Left lung (tissue), 10 donors: Measurements from ENCODE around the gene TNS3. TPM values are rescaled to one million over a fixed set of nuclear protein-coding genes. Genes with fewer than 3 reads are reported as not detected.

ENCODE experiments used
- ATAC-seq: fragments of 200-7000 bp; cut with Tn5 transposase; one replicate; pipeline ENCODE4 v1.9.1; 2020; ENCODE audit warnings: moderate library complexity
- DNase-seq, 4 donors: peaks; one replicate each; pipeline ENCODE4 v3.0.0-alpha.2; 2013 to 2020
- H3K27ac ChIP-seq, 2 donors: fragments of 200-600 bp; sonication (generic) in 1 of 2; one replicate each; pipeline versions ENCODE4 v1.5.0 to v1.8.0; 2020 to 2021
- H3K27me3 ChIP-seq, 2 donors: fragments of 200-600 bp; sonication (generic) in 1 of 2; one replicate each; pipeline versions ENCODE4 v1.5.0 to v1.8.0; 2020 to 2021
- H3K36me3 ChIP-seq, 2 donors: fragments of 200-600 bp; sonication (generic) in 1 of 2; one replicate each; pipeline versions ENCODE4 v1.5.0 to v1.8.0; 2020 to 2021
- H3K4me1 ChIP-seq, 2 donors: fragments of 200-600 bp; one replicate each; pipeline ENCODE4 v1.8.0; 2021
- H3K4me3 ChIP-seq, 2 donors: fragments of 200-600 bp; sonication (generic) in 1 of 2; one replicate each; pipeline versions ENCODE4 v1.5.0 to v1.8.0; 2020 to 2021; ENCODE audit warnings: mild to moderate bottlenecking in 1 of 2
- H3K9me3 ChIP-seq, 2 donors: fragments of 200-600 bp; sonication (generic) in 1 of 2; one replicate each; pipeline versions ENCODE4 v1.5.0 to v1.8.0; 2020 to 2021
- CTCF ChIP-seq, 2 donors: fragments of 200-600 bp; sonication (generic) in 1 of 2; IDR thresholded peaks; one replicate each; pipeline versions ENCODE4 v1.5.0 to v1.8.0; 2021; ENCODE audit warnings: antibody characterized with exemption in 2 of 2
- intact Hi-C, 2 donors: fragments of 100-400 bp; cut with DNase I; formaldehyde crosslinking; loops; one replicate each; pipeline versions ENCODE4 v1.11.2 to v1.14.2; 2022
- polyA plus RNA-seq, 6 donors: library from polyadenylated mRNA; unstranded; fragments of 120-200 nt; gene quantifications; one replicate each; pipeline ENCODE4 v1.2.1, GENCODE V29; 2013; ENCODE audit not compliant: insufficient read length in 6 of 6
- total RNA-seq, 2 donors: library from RNA; stranded (reverse); fragmentation: NEBNext Ultra II Directional; extraction: Animal tissue kit (Norgen Biotek cat#: 25700); gene quantifications; one replicate each; pipeline ENCODE4 v1.2.1, GENCODE V29; 2021
- donor health status: DM: no; HTN: yes; CAD: no.
- donor health status: DM: no; HTN: no; CAD: no.

TNS3 gene
- total and polyA plus RNA-seq, 8 donors: 86.3 to 151 (median 97.8) TPM

DNA sequence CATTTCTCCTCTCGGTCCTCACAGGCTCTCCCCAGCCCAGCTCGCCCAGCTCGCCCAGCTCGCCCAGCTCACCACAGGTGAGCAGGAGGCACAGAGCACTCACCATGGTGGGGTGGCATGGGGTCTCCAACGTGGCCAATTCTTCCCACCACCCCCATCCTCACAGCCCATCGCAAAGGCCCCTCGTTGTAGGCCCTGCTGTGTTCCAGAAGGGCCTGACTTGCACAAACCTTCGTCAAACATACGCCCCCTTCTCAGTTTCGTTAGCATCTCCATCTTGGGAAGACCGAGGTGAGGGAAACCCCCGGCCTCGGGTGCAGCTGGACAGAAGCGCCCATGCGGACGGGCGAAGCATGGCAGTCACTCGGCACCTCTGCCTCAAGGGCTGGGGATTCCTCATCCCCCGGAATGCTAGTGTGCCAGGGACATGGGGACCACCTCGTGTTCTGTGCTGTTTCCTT lies 304.6 kb downstream of the TNS3 start:
- DNase-seq: no peak
- TF ChIP-seq CTCF (IDR thresholded peaks at IDR 0.05): no peak
- H3K27me3 ChIP-seq: no peaks in the 10 kb centered on the region
- no peaks in the 10 kb centered on the region for H3K4me1 ChIP-seq
- no peak overlapping the region for H3K27ac ChIP-seq
- no peak for ATAC-seq
- H3K9me3 ChIP-seq: no peaks in the 10 kb centered on the region
- H3K4me3 ChIP-seq: no peak overlapping the region
- intact Hi-C loops: no loop called here
- peaks cover 0 to 75% of the 10 kb centered on the region in 2 donors for H3K36me3 ChIP-seq

DNA sequence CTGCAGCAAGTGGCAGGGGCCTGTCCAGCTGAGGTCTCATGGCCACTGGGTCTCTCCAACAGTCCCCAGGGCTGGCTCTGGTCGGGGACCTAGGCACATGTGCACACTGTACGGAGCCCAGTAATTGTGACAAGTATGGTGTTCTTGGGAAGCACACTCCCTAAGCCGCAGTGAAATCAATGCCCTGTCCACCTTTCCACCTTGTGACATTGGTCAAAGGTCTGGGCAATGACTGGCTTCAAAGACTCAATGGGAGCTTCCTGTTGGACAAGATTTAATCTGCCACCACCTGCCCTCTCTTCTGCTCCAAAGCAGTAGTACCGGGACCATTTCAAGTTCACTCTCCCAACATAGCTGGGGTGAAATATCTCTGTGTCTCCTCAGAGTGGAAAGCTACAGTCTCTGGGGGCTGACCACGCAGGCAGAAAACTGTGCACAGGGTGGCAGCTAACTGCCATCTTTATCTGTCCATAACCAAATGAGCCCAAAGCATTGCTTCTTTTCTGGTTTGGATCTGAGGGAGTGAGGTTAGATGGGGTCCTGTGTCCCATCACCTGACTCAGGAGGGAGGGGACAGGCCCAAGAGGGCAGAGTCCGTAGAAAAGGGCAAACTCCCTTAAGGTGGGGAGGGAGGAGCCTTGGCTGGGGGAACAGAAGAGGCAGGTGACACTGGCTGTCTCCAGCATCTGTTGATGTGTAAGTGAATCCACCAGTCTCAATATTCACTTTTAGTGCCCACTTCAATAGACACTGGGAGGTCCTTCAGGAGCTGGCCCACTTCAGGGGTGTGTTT lies 307.7 kb downstream of the TNS3 start:
- ATAC-seq: no peak
- no peaks in the 10 kb centered on the region for H3K27me3 ChIP-seq
- TF ChIP-seq CTCF (IDR thresholded peaks at IDR 0.05): no peak
- intact Hi-C loops: no loop called here
- peaks cover 0 to 45% of the 10 kb centered on the region in 2 donors for H3K36me3 ChIP-seq
- DNase-seq: no peak
- H3K9me3 ChIP-seq: no peaks in the 10 kb centered on the region
- H3K4me3 ChIP-seq: no peak overlapping the region
- no peaks in the 10 kb centered on the region for H3K4me1 ChIP-seq
- H3K27ac ChIP-seq: no peak overlapping the region

DNA sequence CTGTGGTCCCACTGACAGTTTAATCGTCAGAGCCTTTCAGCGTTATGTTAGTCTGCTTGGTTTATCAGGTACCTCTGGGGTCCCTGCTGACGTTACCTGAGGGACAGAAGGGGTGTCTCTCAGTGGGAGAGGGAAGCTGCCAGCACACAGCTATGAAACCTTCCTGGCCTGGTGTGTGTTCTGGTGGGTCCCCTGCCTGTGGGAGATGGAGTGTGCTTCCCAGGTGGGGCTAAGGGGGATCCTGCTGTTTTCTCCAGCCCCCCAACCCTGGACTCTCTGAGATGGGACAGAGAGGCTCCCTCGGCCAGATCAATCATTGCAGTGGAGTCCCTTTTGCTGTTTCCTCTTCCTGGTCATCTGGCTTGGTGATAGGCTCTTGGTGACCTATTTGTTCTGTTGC lies 308.8 kb downstream of the TNS3 start:
- intact Hi-C loops: no loop called here
- H3K4me1 ChIP-seq: no peaks in the 10 kb centered on the region
- TF ChIP-seq CTCF (IDR thresholded peaks at IDR 0.05): no peak
- peaks cover 0 to 34% of the 10 kb centered on the region in 2 donors for H3K36me3 ChIP-seq
- no peak for ATAC-seq
- H3K4me3 ChIP-seq: no peak overlapping the region
- H3K27me3 ChIP-seq: no peaks in the 10 kb centered on the region
- DNase-seq: no peak
- H3K27ac ChIP-seq: no peak overlapping the region
- H3K9me3 ChIP-seq: peaks cover 0 to 2% of the 10 kb centered on the region in 2 donors

GRCh38 chr7:47271749-47272148 lies 310.2 kb downstream of the TNS3 start:
- no peak overlapping the region for H3K4me3 ChIP-seq
- peaks cover 0 to 7% of the 10 kb centered on the region in 2 donors for H3K4me1 ChIP-seq
- H3K27me3 ChIP-seq: no peaks in the 10 kb centered on the region
- peaks cover 0 to 5% of the 10 kb centered on the region in 2 donors for H3K9me3 ChIP-seq
- DNase-seq: no peak
- no peak for ATAC-seq
- intact Hi-C loops: no loop called here
- H3K27ac ChIP-seq: no peak overlapping the region
- peaks cover 0 to 21% of the 10 kb centered on the region in 2 donors for H3K36me3 ChIP-seq
- no peak for TF ChIP-seq CTCF (IDR thresholded peaks at IDR 0.05)

DNA sequence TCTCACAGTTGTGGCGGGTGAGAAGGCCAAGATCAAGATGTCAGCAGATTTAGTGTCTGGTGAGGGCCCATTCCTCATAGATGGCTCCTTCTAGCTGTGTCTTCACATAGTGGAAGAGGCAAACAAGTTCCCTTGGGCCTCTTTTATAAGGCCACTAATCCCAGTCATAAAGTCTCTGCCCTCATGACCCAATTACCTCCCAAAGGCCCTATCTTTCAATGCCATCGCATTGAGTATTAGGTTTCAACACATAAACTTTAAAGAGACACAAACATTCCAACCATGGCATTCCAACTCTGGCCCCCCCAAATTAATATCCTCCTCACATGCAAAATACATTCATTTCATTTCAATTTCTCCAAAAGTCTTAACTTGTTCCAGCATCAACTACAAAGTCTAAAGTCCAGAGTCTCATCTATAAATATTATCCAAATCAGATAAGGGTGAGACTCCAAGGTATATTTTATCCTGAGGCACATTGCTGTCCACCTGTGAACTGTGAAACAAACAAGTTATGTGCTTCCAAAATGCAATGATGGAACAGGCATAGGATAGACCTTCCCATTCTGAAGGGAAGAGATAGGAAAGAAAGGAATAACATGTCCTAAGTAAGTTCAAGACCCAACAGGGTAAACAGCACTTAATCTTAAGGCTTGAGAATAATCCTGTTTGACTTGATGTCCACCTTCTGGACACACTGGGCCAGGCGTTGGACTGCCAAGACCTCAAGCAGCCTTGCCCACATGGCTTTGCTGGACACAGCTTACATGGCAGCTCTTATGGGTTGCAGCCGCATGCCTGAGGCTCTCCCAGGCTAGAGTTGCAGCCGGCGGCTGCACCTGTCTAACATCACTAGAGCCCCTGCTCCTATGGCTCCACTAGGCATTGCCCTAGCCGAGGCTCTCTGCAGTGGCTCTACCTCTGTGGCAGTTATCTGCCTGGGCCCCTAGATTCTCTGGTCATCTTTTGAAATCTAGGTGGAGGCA lies 312.8 kb downstream of the TNS3 start:
- ATAC-seq: no peak
- DNase-seq: no peak
- Histone ChIP-seq H3K4me1 (peaks cover 0 to 15% of the 10 kb centered on the region in 2 donors), H3K9me3 (peaks cover 0 to 5% of the 10 kb centered on the region in 2 donors), H3K27me3 (no peaks in the 10 kb centered on the region), H3K4me3 (no peak overlapping the region), H3K36me3 (no peaks in the 10 kb centered on the region), H3K27ac (no peak overlapping the region)
- intact Hi-C loops: no loop called here
- TF ChIP-seq CTCF (IDR thresholded peaks at IDR 0.05): no peak
